Sigmoid colon (tissue), 7 donors: ENCODE measurements around the gene CDCA5. TPM values are rescaled to one million over a fixed set of nuclear protein-coding genes. Genes with fewer than 3 reads are reported as not detected.
A peak's percentile ranks its signal among the peaks of the same experiment; 100 is the strongest.
"Not testable (repeated sequence)": the region's sequence is repeated elsewhere in the genome, so short reads cannot be mapped to it uniquely, and the experiment has no call there.

Experiments
- DNase-seq: peaks from one replicate; pipeline ENCODE4 v3.0.0-alpha.2; 2019
- H3K27ac ChIP-seq, 4 donors: fragments of 200-600 bp; sonication (generic); one replicate each; pipeline ENCODE4 v1.5.1; 2016 to 2019; ENCODE audit warnings: mild to moderate bottlenecking in 1 of 4
- H3K27me3 ChIP-seq, 3 donors: fragments of 200-600 bp; sonication (generic); one replicate each; pipeline ENCODE4 v1.5.1; 2019; ENCODE audit warnings: mild to moderate bottlenecking in 1 of 3
- H3K36me3 ChIP-seq, 4 donors: fragments of 200-600 bp; sonication (generic); one replicate each; pipeline ENCODE4 v1.5.1; 2016 to 2019
- H3K4me1 ChIP-seq, 4 donors: fragments of 200-600 bp; sonication (generic); one replicate each; pipeline ENCODE4 v1.5.1; 2017 to 2019
- H3K4me3 ChIP-seq, 4 donors: fragments of 200-600 bp; sonication (generic); one replicate each; pipeline ENCODE4 v1.5.1; 2017 to 2019; ENCODE audit warnings: mild to moderate bottlenecking in 2 of 4, moderate library complexity in 1 of 4
- H3K9me3 ChIP-seq, 4 donors: fragments of 200-600 bp in 3 of 4; sonication (generic) in 3 of 4; one replicate each; pipeline versions ENCODE4 v1.5.1 to v1.6.1; 2013 to 2019
- CTCF ChIP-seq, 4 experiments: fragments of 450-650 bp in 3 of 4; fragments of 200-600 bp in 1 of 4; IDR thresholded peaks; one replicate each; pipeline ENCODE4 v1.5.1; 2016 to 2019; ENCODE audit warnings: antibody characterized with exemption in 4 of 4, mild to moderate bottlenecking in 3 of 4, moderate library complexity in 2 of 4
- EP300 ChIP-seq, 4 donors: sonication (generic); formaldehyde crosslinking; IDR thresholded peaks; one replicate each; pipeline ENCODE4 v1.6.1; 2017; ENCODE audit warnings: antibody characterized with exemption in 4 of 4
- POLR2A ChIP-seq, 2 donors: fragments of 450-650 bp; IDR thresholded peaks; one replicate each; pipeline ENCODE4 v1.6.1; 2016; ENCODE audit warnings: antibody characterized with exemption in 2 of 2, mild to moderate bottlenecking in 2 of 2, moderate library complexity in 2 of 2
- POLR2AphosphoS5 ChIP-seq, 4 donors: sonication (generic); formaldehyde crosslinking; IDR thresholded peaks; one replicate each; pipeline ENCODE4 v1.6.1; 2017; ENCODE audit warnings: antibody characterized with exemption in 4 of 4
- WGBS, 2 donors: extraction: QIAGEN DNeasy Blood & Tissue Kit; methylation state at CpG; one replicate each; pipeline ENCODE4 v1.1.7; 2013; 5-methylcytosine and 5-hydroxymethylcytosine counted together
- intact Hi-C: fragments of 100-400 bp; cut with DNase I; formaldehyde crosslinking; loops from one replicate; pipeline ENCODE4 v1.15.1; 2023
- polyA plus RNA-seq, 3 donors: library from polyadenylated mRNA; stranded (reverse); fragments of 200-250 nt; gene quantifications; one replicate each; pipeline ENCODE4 v1.2.3, GENCODE V29; 2013
- total RNA-seq, 4 donors: library from RNA; depleted of rRNA; stranded (reverse); fragments of >200 nt; gene quantifications; one replicate each; pipeline ENCODE4 v1.1.0, GENCODE V29; 2016
- donor health status: healthy with polysubstance abuse.
- donor health status: Bipolar disorder and iron deficiency.
- donor health status: healthy.

Gene CDCA5
- total and polyA plus RNA-seq, 7 donors: 0.33 to 21.5 (median 4.6) TPM; not detected in 1

- Histone ChIP-seq H3K27me3 (no peaks in the 10 kb centered on the region), H3K36me3 (peaks cover 24 to 57% (median 37%) of the 10 kb centered on the region in 4 donors), H3K27ac (peak within 1 kb of the TSS; percentile 81 to 97 (median 91)), H3K9me3 (no peaks in the 10 kb centered on the region), H3K4me3 (peak within 1 kb of the TSS; percentile 55 to 80 (median 70)), H3K4me1 (peaks cover 0 to 35% (median 21%) of the 10 kb centered on the region in 4 donors)
- intact Hi-C loops: loop anchor here (5.0 kb wide), 1 partner anchor 95 kb away; the partner anchor contains the start of gene SNX15
- TF ChIP-seq POLR2A (IDR thresholded peaks at IDR 0.05): peak; percentile 80 to 89
- no peak for TF ChIP-seq CTCF (IDR thresholded peaks at IDR 0.05)
- no peak for TF ChIP-seq EP300 (IDR thresholded peaks at IDR 0.05)
- peak; percentile 95 to 99 (median 97) for TF ChIP-seq POLR2AphosphoS5 (IDR thresholded peaks at IDR 0.05)
- DNase-seq: peak; percentile 99
- 0% methylated on average over 64 of the region's 64 CpGs for WGBS, 2 donors
Measured at GRCh38 chr11:65121865-65122696, 38.2 kb upstream of the CDCA5 start, which contains the start of the genes FAU and MRPL49. FAU (minus strand) TSS chr11:65122134; CDS start chr11:65121813, 321 bp downstream. MRPL49 (plus strand) TSS chr11:65122321; CDS start chr11:65122347, 26 bp downstream.

GRCh38 chr11:65121447-65121864 is 37.6 kb upstream of the CDCA5 start:
- Histone ChIP-seq H3K4me1 (peaks cover 0 to 41% (median 28%) of the 10 kb centered on the region in 4 donors), H3K36me3 (peaks cover 19 to 51% (median 31%) of the 10 kb centered on the region in 4 donors), H3K27ac (peak overlapping the region; percentile 81 to 97 (median 91)), H3K4me3 (peak overlapping the region; percentile 55 to 80 (median 70)), H3K9me3 (no peaks in the 10 kb centered on the region), H3K27me3 (no peaks in the 10 kb centered on the region)
- intact Hi-C loops: loop anchor here (5.0 kb wide), 1 partner anchor 94 kb away; the partner anchor contains the start of gene SNX15
- peak; percentile 68 for DNase-seq
- 1 to 2% methylated on average over 22 of the region's 22 CpGs for WGBS, 2 donors
- TF ChIP-seq CTCF (IDR thresholded peaks at IDR 0.05): no peak
- TF ChIP-seq POLR2AphosphoS5 (IDR thresholded peaks at IDR 0.05): no peak
- no peak for TF ChIP-seq POLR2A (IDR thresholded peaks at IDR 0.05)
- no peak for TF ChIP-seq EP300 (IDR thresholded peaks at IDR 0.05)

GRCh38 chr11:65120831-65121230 is 37.0 kb upstream of the CDCA5 start:
- 65 to 90% methylated on average over 3 of the region's 3 CpGs for WGBS, 2 donors
- peak overlapping the region in 3 of 4 donors; percentile 55 to 80 (median 74) for H3K4me3 ChIP-seq
- no peaks in the 10 kb centered on the region for H3K27me3 ChIP-seq
- TF ChIP-seq EP300 (IDR thresholded peaks at IDR 0.05) (no peak), POLR2A (IDR thresholded peaks at IDR 0.05) (no peak)
- intact Hi-C loops: loop anchor here (5.0 kb wide), 1 partner anchor 94 kb away; the partner anchor contains the start of gene SNX15
- H3K36me3 ChIP-seq: peaks cover 13 to 48% (median 25%) of the 10 kb centered on the region in 4 donors
- H3K9me3 ChIP-seq: no peaks in the 10 kb centered on the region
- peaks cover 0 to 47% (median 34%) of the 10 kb centered on the region in 4 donors for H3K4me1 ChIP-seq
- DNase-seq: no peak
- peak overlapping the region; percentile 81 to 97 (median 91) for H3K27ac ChIP-seq

GRCh38 chr11:65119670-65119995 is 35.8 kb upstream of the CDCA5 start:
- Histone ChIP-seq H3K4me3 (no peak overlapping the region), H3K36me3 (peaks cover 9 to 43% (median 18%) of the 10 kb centered on the region in 4 donors), H3K27ac (peak overlapping the region in 1 of 4 donors; percentile 72), H3K9me3 (no peaks in the 10 kb centered on the region), H3K27me3 (no peaks in the 10 kb centered on the region), H3K4me1 (peaks cover 0 to 53% (median 38%) of the 10 kb centered on the region in 4 donors)
- DNase-seq: no peak
- intact Hi-C loops: loop anchor here (10.0 kb wide), 2 partner anchors 275 to 495 kb away; partner anchors contain the start of genes CDC42BPG, MAP3K11 and PCNX3
- TF ChIP-seq POLR2AphosphoS5 (IDR thresholded peaks at IDR 0.05): no peak

- intact Hi-C loops: loop anchor here (10.0 kb wide), 2 partner anchors 274 to 496 kb away; partner anchors contain the start of genes CDC42BPG, MAP3K11 and PCNX3
- peaks cover 9 to 38% (median 18%) of the 10 kb centered on the region in 4 donors for H3K36me3 ChIP-seq
- H3K27ac ChIP-seq: peak overlapping the region; percentile 72 to 89 (median 81)
- H3K4me3 ChIP-seq, H3K9me3 ChIP-seq, H3K27me3 ChIP-seq: not testable (repeated sequence)
- peaks cover 0 to 53% (median 38%) of the 10 kb centered on the region in 4 donors for H3K4me1 ChIP-seq
- peak; percentile 62 for DNase-seq
- WGBS, 2 donors: 90 to 93% methylated on average over 18 of the region's 18 CpGs
Measured at GRCh38 chr11:65118891-65119669, 35.2 kb upstream of the CDCA5 start.
